Retinal pigment epithelial cell (primary cell): ENCODE data around the gene ATXN7L1.

ENCODE experiments used
- DNase-seq: peaks from one replicate; pipeline ENCODE4 v3.0.0-alpha.2; 2010; ENCODE audit warnings: low read depth
- H3K4me3 ChIP-seq: 2 replicates; pipeline ENCODE4 v1.5.1; 2011; ENCODE audit warnings: mild to moderate bottlenecking, low read length, control low read depth, moderate library complexity
- TF ChIP-seq, protein P1 (sequence below): conservative IDR thresholded peaks from 2 replicates; pipeline ENCODE4 v1.5.1; 2011; ENCODE audit warnings: low read depth, low read length, control low read depth, inconsistent platforms

Gene ATXN7L1

GRCh38 chr7:105871142-105871541, 5.3 kb downstream of the ATXN7L1 start:
- no peak overlapping the region for H3K4me3 ChIP-seq
- no peak for DNase-seq
- TF ChIP-seq, protein P1, sequence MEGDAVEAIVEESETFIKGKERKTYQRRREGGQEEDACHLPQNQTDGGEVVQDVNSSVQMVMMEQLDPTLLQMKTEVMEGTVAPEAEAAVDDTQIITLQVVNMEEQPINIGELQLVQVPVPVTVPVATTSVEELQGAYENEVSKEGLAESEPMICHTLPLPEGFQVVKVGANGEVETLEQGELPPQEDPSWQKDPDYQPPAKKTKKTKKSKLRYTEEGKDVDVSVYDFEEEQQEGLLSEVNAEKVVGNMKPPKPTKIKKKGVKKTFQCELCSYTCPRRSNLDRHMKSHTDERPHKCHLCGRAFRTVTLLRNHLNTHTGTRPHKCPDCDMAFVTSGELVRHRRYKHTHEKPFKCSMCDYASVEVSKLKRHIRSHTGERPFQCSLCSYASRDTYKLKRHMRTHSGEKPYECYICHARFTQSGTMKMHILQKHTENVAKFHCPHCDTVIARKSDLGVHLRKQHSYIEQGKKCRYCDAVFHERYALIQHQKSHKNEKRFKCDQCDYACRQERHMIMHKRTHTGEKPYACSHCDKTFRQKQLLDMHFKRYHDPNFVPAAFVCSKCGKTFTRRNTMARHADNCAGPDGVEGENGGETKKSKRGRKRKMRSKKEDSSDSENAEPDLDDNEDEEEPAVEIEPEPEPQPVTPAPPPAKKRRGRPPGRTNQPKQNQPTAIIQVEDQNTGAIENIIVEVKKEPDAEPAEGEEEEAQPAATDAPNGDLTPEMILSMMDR: no peak

DNA sequence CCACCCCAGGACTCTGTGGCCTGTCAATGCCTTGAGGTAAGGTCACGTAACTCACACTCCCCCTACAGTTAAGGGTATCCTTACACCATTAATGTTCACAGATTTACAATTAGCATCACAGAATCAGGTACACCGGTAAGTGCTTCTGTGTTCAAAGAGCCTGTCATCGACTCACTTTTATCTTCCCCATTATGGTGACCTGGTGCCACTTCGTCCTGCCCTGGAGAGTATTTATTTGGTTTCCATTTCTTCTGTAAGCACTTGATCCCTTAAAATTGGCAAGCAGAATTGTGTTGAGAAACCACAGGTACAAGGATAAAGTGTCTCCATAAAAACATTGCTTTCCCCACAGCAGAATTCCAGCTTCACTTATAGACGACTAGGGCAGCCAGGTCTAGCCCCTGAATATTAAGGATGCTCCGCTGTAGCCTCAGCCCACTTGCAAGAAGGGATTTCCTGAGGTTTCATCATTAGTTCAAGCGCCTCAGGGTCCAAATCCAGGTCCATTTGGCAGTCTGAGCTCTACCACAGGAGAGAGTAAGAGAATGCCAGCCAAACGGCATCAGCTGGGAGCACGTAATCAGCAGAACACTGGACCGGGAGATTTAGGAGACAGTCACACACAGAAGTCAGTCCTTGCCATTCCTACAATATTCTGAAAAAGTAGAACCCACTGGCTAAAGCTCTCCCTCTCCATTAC, 10.1 kb downstream of the ATXN7L1 start:
- TF ChIP-seq, protein P1: no peak
- H3K4me3 ChIP-seq: no peak overlapping the region
- DNase-seq: no peak

DNA sequence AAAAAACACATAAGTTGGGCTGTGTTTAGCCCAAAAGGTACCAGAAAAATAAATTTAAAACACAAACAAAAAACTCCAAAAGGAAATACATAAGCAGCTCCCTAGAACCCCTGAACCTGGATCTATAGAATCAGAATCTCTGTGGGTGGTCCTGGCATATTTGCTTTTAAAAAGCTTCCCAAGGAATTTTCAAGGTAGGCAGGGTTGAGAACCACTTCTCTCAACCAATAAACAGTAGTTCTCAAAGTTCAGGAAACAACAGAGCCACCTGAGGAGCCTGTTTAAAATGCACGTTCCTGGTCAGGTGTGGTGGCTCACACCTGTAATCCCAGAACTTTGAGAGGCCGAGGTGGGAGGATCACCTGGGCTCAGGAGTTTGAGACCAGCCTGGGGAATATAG, 12.5 kb downstream of the ATXN7L1 start:
- TF ChIP-seq, protein P1: no peak
- no peak for DNase-seq
- H3K4me3 ChIP-seq: no peak overlapping the region

DNA sequence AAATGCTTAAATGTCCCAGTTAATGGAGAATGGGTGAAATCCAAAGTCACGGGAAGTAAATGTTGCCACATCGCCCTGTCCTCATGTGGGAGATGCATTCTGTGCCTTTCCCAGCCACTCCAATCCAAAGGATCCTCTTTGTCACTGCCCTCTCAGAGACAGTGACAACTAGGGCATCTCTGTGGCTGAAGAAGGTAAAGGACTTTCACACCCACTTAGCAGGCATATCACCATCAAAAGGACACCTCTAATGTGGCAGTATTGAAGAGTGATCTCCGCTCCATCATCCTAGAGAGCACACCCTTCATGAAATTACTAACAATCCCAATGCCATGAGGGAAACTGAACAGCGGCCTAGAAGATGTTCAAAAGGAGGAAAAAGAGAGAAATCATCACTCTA, 13.6 kb downstream of the ATXN7L1 start:
- no peak for DNase-seq
- TF ChIP-seq, protein P1: no peak
- no peak overlapping the region for H3K4me3 ChIP-seq

GRCh38 chr7:105862276-105862675, 14.1 kb downstream of the ATXN7L1 start:
- H3K4me3 ChIP-seq: no peak overlapping the region
- DNase-seq: no peak
- TF ChIP-seq, protein P1: no peak

DNA sequence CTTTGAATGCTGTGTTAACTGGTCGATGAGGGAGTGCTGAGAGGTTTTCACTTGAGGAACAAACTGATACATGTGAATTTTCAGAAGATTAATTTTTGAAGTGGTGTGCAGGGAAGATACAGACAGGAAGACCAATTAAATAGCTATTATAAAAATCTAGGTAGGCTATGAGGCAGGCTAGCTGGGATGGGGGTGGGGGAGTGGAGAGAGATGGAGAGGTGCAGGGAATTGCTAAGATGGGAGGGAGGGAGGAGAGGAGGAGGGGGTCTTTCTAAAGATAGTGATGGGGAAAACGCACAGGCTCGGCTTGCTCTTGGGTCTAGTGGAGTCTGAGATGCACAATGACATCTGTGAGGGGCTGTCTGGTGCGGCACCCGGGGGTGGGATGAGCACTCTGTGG, 15.2 kb downstream of the ATXN7L1 start:
- H3K4me3 ChIP-seq: no peak overlapping the region

DNA sequence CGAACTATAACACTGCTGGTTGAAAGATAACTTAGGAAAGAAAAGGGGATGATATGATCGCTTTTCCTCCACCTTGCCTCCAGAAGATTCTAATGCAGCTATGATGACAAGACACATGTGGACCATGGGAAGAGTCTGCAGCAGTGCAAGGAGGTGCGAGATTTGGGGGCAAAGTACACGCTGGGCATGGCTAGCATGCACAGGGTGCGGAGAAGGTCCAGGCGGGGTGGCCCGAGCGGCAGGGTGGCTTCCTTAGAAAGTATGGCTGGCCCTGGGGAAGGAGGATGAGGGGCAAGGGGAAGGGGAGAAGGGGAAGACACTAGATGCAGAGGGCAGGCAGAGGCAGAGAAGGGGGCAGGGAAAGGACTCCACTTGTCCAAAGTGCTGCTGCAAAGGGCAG, 15.6 kb downstream of the ATXN7L1 start:
- no peak overlapping the region for H3K4me3 ChIP-seq
- DNase-seq: no peak
- TF ChIP-seq, protein P1: no peak

More for the DNA sequence above, 15.2 kb downstream of the ATXN7L1 start:
- no peak for DNase-seq
- TF ChIP-seq, protein P1: no peak
